Glutamatergic neuron (in vitro differentiated cells): ENCODE measurements around the gene EN2. TPM values are rescaled to one million over a fixed set of nuclear protein-coding genes. Genes with fewer than 3 reads are reported as not detected.

Experiments
- DNase-seq: peaks from one replicate; pipeline ENCODE4 v3.0.0; 2022
- H3K27ac Mint-ChIP-seq: one replicate; pipeline ENCODE4 v1.8.0; 2020; ENCODE audit warnings: mild to moderate bottlenecking, mixed read lengths, inconsistent platforms; ENCODE audit not compliant: unreplicated experiment
- H3K27me3 Mint-ChIP-seq: one replicate; pipeline ENCODE4 v1.8.0; 2020; ENCODE audit warnings: mild to moderate bottlenecking, moderate library complexity, mixed read lengths, inconsistent platforms; ENCODE audit not compliant: unreplicated experiment
- H3K36me3 Mint-ChIP-seq: one replicate; pipeline ENCODE4 v1.8.0; 2020; ENCODE audit warnings: mild to moderate bottlenecking, mixed read lengths, inconsistent platforms; ENCODE audit not compliant: unreplicated experiment
- H3K4me1 Mint-ChIP-seq: one replicate; pipeline ENCODE4 v1.8.0; 2020; ENCODE audit warnings: mild to moderate bottlenecking, low read depth, mixed read lengths, inconsistent platforms; ENCODE audit not compliant: unreplicated experiment
- H3K4me3 Mint-ChIP-seq: one replicate; pipeline ENCODE4 v1.8.0; 2020; ENCODE audit warnings: mild to moderate bottlenecking, mixed read lengths, inconsistent platforms; ENCODE audit not compliant: unreplicated experiment
- H3K9me3 Mint-ChIP-seq: one replicate; pipeline ENCODE4 v1.8.0; 2020; ENCODE audit warnings: mild to moderate bottlenecking, moderate library complexity, mixed read lengths, inconsistent platforms; ENCODE audit not compliant: unreplicated experiment
- total RNA-seq: library from RNA; stranded (reverse); fragmentation: NEBNext Ultra II Directional; extraction: Animal tissue kit (Norgen Biotek cat#: 25700); gene quantifications from one replicate; pipeline ENCODE4 v1.2.1, GENCODE V29; 2021; ENCODE audit not compliant: unreplicated experiment
- TF ChIP-seq, protein P1 (sequence below): fragments of 200-600 bp; sonication (generic); IDR thresholded peaks from one replicate; pipeline ENCODE4 v1.5.0; 2021; ENCODE audit not compliant: partially characterized antibody, unreplicated experiment

The EN2 gene
- total RNA-seq, 1 donor from 2014 or later: 0.20 TPM

DNA sequence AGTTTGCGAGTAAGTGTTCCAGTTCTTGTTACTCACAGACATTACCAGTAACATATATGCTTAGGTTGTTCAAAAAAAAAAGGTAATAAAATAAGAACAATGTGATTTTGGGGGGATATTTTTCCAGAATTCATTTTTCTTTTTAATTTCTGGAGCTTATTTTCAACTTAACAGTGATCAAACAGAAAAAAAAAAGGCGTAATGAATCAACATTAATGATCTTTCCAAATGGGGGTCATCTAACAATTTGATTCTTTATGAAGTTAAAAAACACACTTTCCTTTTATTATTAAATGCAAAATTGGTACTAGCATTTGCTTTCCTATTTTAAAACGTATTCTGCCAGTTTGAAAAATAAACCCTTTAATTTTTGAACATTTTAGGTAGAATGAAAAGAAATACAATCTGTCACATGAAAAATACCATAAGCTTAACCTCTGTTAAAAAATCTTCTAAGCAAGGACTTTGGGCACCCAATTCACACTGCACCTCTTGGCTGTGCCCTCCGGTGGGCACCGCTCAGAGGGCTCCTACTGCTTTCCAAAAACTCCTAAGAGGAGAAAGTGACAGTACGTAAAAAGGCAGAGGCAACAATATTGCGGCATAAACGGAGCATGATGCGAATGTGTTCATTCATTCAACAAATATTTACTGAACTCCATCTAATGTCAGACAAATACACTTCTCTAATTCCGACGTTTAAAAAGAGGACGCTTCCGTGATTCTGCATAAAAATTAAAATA is 55.8 kb downstream of the EN2 start:
- Mint-ChIP-seq H3K36me3 (no peaks in the 10 kb centered on the region), H3K27me3 (peaks cover 22% of the 10 kb centered on the region), H3K4me3 (no peak overlapping the region), H3K4me1 (peaks cover 2% of the 10 kb centered on the region), H3K27ac (no peak overlapping the region), H3K9me3 (peaks cover 11% of the 10 kb centered on the region)
- TF ChIP-seq, protein P1, sequence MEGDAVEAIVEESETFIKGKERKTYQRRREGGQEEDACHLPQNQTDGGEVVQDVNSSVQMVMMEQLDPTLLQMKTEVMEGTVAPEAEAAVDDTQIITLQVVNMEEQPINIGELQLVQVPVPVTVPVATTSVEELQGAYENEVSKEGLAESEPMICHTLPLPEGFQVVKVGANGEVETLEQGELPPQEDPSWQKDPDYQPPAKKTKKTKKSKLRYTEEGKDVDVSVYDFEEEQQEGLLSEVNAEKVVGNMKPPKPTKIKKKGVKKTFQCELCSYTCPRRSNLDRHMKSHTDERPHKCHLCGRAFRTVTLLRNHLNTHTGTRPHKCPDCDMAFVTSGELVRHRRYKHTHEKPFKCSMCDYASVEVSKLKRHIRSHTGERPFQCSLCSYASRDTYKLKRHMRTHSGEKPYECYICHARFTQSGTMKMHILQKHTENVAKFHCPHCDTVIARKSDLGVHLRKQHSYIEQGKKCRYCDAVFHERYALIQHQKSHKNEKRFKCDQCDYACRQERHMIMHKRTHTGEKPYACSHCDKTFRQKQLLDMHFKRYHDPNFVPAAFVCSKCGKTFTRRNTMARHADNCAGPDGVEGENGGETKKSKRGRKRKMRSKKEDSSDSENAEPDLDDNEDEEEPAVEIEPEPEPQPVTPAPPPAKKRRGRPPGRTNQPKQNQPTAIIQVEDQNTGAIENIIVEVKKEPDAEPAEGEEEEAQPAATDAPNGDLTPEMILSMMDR: no peak
- DNase-seq: no peak

DNA sequence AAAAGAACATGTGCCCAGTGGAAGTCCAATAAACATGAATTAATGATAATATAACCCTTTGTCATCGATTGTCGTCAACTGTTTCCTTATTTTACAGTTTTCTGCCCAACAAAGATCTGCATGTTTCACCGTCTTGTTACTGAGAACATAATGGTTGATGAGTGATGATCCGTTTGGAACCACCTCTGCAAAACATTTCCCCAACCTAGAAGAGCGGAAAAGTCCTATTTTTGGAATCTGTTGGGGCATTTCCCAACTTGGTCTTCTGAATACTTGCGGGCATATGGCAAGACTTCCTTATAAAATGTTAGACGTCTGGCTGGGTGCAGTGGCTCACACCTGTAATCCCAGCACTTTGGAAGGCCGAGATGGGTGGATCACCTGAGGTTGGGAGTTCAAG is 56.4 kb downstream of the EN2 start:
- TF ChIP-seq, protein P1: no peak
- DNase-seq: no peak
- Mint-ChIP-seq H3K4me3 (no peak overlapping the region), H3K36me3 (no peaks in the 10 kb centered on the region), H3K27me3 (peaks cover 17% of the 10 kb centered on the region), H3K27ac (no peak overlapping the region), H3K4me1 (no peaks in the 10 kb centered on the region), H3K9me3 (peaks cover 7% of the 10 kb centered on the region)

Other genes starting within 250 kb of the EN2 start
- gene INSIG1, start 160.3 kb upstream of the EN2 start, total RNA-seq: 95.2 TPM
- not detected for gene CNPY1, start 88.4 kb downstream of the EN2 start, total RNA-seq
- 67.5 TPM for gene RBM33, start 186.5 kb downstream of the EN2 start, total RNA-seq